GM19455 (cell line): ENCODE measurements around the gene SOCS4.
"Not testable (repeated sequence)": the region's sequence is repeated elsewhere in the genome, so short reads cannot be mapped to it uniquely, and the experiment has no call there.

Experiments used
- ATAC-seq: cut with Tn5 transposase; IDR thresholded peaks from one replicate; pipeline ENCODE4 v1.9.1; 2021; ENCODE audit not compliant: unreplicated experiment

SOCS4 gene, protein sequence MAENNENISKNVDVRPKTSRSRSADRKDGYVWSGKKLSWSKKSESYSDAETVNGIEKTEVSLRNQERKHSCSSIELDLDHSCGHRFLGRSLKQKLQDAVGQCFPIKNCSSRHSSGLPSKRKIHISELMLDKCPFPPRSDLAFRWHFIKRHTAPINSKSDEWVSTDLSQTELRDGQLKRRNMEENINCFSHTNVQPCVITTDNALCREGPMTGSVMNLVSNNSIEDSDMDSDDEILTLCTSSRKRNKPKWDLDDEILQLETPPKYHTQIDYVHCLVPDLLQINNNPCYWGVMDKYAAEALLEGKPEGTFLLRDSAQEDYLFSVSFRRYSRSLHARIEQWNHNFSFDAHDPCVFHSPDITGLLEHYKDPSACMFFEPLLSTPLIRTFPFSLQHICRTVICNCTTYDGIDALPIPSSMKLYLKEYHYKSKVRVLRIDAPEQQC

DNA sequence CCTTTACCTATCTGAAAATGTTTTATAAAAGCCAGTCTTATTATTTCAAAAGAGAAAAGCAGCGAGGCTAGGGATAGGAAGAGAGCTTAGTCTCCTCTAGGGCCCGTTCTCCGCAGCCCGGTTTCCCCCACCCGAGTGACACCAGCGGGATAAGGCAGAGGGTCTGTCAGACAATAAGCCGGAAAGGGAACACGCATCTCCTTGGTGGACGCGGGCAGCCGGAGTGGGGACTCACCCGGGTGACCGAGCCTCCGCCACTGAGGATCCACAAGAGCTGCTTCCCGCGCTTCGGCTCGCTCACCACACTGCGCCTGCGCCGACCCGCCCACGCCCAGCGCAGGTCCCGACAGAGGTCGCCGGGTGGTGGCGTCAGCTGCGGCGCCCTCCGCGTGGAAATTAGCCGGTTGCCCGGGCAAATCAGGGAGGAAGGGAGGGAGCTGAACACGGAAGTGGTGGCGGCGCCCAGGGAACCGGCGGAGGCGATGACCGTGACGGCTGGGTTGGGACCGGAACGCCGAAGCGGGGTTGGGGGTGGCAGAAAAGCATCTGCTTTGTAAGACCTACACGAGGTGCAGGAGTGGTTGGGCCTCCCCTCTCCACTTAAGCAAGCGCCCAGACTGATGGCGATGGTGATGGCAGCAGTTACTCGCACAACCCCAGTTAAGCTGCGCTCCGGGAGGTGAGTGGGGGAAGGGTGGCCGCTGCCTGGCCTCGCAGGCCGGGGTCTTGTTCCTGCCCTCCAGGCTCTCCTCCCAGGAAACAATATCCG lies at the start of gene SOCS4, which contains the start of gene WDHD1:
Gene SOCS4, plus strand, starts transcription at position 444 of the 769 bp plus-strand sequence. CDS start 15,806 bp downstream, outside the sequence.
Gene WDHD1, minus strand, starts transcription at position 307 of the 769 bp plus-strand sequence. CDS start 312 bp downstream, outside the sequence.
- peak; percentile 89 for ATAC-seq

DNA sequence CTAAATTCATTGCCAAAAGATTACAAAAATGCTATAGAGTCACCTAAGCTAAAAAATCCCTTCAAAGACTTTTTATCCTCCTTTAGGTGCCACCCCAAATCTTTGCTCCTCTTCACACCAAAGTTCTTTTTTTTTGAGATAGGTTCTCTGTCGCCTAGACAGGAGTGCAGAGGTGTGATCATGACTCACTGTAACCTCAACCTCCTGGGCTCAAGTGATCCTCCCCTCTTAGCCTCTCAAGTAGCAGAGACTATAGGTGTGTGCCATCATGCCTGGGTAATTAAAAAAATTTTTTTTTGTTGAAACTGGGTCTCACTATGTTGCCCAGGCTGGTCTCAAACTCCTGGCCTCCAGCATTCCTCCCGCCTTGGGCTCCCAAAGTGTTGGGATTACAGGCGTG lies 48.0 kb upstream of the SOCS4 start:
- no peak for ATAC-seq

DNA sequence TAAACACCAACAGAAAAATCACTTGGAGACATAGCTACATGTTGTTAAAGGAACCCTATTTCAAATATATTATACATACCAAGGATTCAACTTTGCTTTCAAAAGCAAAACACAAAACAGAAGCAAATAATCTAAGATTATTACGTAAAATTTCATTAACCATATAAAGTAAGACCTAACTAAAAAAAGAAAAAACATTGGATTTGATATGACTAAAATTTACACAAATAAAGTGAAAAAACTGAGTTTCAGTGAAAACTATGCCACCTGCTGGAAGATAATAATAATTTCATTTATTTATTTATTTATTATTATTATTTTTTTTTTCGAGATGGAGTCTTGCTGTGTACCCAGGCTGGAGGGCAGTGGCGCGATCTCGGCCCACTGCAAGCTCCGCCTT lies 45.3 kb upstream of the SOCS4 start:
- no peak for ATAC-seq

- no peak for ATAC-seq
These were observed 41.9 kb upstream of the SOCS4 start for GRCh38 chr14:54985156-54985555.

- no peak for ATAC-seq
These were observed 26.7 kb upstream of the SOCS4 start for GRCh38 chr14:55000381-55000780.

- no peak for ATAC-seq
These were observed 22.0 kb upstream of the SOCS4 start for GRCh38 chr14:55005071-55005470.

DNA sequence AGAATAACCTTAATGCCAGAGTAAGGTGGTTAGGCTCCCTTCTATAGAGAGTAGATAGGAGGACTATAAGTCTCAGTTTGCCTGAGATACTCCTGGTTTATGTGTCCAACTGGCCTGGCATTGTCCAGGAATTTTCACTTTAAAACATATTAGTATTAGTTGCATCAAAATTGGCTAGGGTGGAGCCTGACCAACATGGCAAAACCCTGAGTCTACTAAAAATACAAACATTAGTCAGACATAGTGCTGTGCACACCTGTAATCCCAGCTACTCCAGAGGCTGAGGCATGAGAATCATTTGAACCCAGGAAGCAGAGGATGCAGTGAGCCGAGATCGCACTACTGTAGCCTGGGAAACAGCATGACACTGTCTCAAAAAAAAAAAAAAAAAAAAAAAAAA lies 12.0 kb upstream of the SOCS4 start:
- no peak for ATAC-seq

GRCh38 chr14:55019968-55020554 lies 7.0 kb upstream of the SOCS4 start:
- no peak for ATAC-seq

GRCh38 chr14:55024365-55024764 lies 2.7 kb upstream of the SOCS4 start:
- not testable (repeated sequence) for ATAC-seq

DNA sequence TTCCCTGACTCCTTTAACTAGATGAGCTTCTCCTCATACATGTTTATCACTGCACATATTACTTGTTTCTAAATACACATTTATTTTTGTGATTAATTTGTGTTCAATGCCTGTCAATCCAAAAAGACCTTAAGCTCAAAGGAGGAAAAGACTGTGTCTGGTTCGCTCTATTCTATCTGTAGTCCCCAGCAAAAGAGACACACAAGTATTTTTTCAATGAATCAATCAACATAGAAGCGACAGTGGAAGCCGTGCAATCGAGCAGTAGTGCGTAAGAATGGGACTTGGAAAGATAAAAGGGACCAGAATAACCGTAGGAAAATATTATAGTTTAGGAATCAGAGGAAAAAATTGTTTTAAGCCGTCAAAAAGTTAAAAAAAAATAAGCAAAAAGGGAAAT lies 1.1 kb upstream of the SOCS4 start:
- ATAC-seq: no peak

- no peak for ATAC-seq
These were observed 619 bp upstream of the SOCS4 start for GRCh38 chr14:55026441-55026792.

GRCh38 chr14:55028066-55028465 lies 1.0 kb downstream of the SOCS4 start:
- ATAC-seq: no peak

- no peak for ATAC-seq
These were observed 1.4 kb downstream of the SOCS4 start for GRCh38 chr14:55028476-55028875.

GRCh38 chr14:55031190-55031589 lies 4.2 kb downstream of the SOCS4 start:
- ATAC-seq: no peak

- not testable (repeated sequence) for ATAC-seq
These were observed 11.0 kb downstream of the SOCS4 start for GRCh38 chr14:55037995-55038394.

GRCh38 chr14:55038708-55039107 lies 11.7 kb downstream of the SOCS4 start:
- no peak for ATAC-seq

- no peak for ATAC-seq
These were observed 16.5 kb downstream of the SOCS4 start for GRCh38 chr14:55043528-55043927.

GRCh38 chr14:55045087-55045486 lies 18.1 kb downstream of the SOCS4 start:
- no peak for ATAC-seq

DNA sequence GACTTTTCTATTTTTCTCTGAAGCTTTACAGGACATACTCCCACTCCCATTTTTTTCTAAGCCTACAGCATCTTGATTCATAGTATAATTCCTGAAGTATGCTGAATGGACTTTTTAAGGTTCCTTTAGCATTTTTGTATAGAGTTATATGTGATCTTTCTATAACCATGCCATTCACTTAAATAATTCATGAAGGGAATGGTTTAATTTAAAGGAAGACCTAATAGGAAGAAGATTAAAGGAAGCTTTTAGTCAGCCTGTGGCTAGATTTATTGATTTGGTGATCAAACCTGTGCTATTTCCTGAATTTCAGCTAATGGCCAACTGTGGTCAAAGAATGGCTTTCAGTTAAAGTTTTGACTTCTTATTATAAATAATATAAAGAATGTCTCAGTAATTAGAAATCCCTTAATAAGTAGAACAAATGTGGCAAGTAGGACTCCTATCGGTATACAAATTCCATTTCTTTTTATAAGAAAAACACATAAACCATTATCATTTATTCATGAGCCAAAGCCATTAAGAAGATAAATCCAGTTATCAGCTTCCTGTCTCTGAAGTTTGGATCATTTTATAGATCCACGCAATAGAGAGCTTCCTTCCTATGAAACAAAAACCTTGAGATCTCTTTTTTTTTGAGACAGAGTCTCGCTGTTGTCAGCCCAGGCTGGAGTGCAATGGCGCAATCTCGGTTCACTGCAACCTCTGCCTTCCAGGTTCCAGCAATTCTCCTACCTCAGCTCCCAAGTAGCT lies 20.4 kb downstream of the SOCS4 start:
- ATAC-seq: no peak

DNA sequence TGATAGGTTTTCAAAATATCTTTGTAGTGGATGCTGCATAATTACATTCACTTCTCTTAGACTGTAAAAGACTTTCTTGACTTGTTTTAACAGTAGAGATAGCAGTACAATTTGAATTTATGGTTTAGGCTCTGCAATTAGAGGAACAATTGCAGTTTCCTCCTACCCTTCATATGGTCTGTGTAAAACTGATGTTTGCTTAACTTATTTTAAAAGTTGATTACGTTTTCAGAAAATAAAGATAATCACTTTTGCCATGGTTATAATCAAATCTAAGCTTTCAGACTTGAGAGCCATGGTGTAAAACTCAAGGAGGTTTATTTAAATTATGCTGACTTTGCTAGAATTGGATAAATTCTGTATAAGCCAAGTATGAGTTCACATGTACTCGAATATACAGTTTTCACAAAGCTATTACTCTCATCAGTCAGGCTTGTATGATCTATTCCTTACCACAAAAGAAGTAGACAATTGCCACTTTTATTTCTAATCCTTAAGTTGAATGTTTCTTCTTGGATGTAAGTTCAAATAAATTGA lies 21.9 kb downstream of the SOCS4 start:
- ATAC-seq: no peak

- ATAC-seq: peak; percentile 22
These were observed 24.1 kb downstream of the SOCS4 start for GRCh38 chr14:55051165-55051422.
